Suprapubic skin (tissue), 3 donors: ENCODE results near the gene GPR157.

Source experiments
- CTCF ChIP-seq, 2 donors: fragments of 200-600 bp in 1 of 2; fragments of 450-650 bp in 1 of 2; sonication (generic) in 1 of 2; IDR thresholded peaks; one replicate each; pipeline ENCODE4 v1.5.1; 2016 to 2019; ENCODE audit warnings: antibody characterized with exemption in 2 of 2, mild to moderate bottlenecking in 1 of 2, moderate library complexity in 1 of 2
- POLR2A ChIP-seq, 2 donors: fragments of 450-650 bp; IDR thresholded peaks; one replicate each; pipeline ENCODE4 v1.6.1; 2017; ENCODE audit warnings: antibody characterized with exemption in 2 of 2, mild to moderate bottlenecking in 2 of 2, moderate library complexity in 2 of 2

DNA sequence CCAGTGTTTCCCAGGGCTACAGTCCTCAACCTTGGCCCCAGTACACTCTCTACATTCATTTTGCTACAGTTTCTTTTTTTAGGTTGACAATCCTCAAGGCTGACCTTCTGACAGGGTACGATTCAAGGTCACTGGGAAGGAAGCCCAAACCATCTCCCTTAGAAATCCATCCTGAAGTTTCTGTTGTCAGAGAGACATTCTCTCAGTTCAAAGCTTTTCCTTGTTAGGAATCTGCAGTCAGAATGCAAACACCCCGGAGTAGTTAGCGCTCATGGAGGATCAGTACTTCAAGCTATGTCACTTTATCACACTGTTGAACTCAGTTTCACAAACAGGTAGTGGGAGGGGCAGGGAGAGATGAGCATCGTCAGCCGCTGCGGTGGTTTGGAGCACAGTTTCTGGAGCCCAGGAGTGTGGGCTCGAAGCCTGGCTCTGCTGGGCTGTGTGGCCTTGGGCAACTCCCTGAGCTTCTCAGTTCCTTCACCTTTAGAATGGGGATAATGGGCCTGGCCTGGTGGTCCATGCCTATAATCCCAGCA, 63.6 kb downstream of the GPR157 start:
- no peak for TF ChIP-seq CTCF (IDR thresholded peaks at IDR 0.05)
- no peak for TF ChIP-seq POLR2A (IDR thresholded peaks at IDR 0.05)
